ENCODE data around the gene FAM131A. TPM values are rescaled to one million over a fixed set of nuclear protein-coding genes. Genes with fewer than 3 reads are reported as not detected.

Gene FAM131A
- total and polyA plus RNA-seq, 2 donors (not counting 3 experiments of a cell fraction or from before 2014, with no cell fraction given), result 19.9 to 29.9 TPM

- no peak for FAIRE-seq
- Histone ChIP-seq H3K4me1 (ENCODE audit: control insufficient read depth, extremely low read depth, insufficient read depth, low read length) (no peaks in the 10 kb centered on the region), H2AFZ (ENCODE audit: low read depth, low read length) (no peak overlapping the region), H3K79me2 (ENCODE audit: control insufficient read depth, insufficient read depth, low read length) (no peaks in the 10 kb centered on the region), H3K9me1 (replicated peaks; ENCODE audit: control insufficient read depth, extremely low read depth, insufficient read depth, low read length) (no peaks in the 10 kb centered on the region), H3K4me3 (replicated peaks in 1 of 3; ENCODE audit: insufficient read depth in 1 of 3, low read depth in 1 of 3, low read length in 3 of 3) (no peak overlapping the region), H3K27me3 (ENCODE audit: control insufficient read depth in 2 of 2, insufficient read depth in 2 of 2, low read length in 2 of 2) (no peaks in the 10 kb centered on the region), H3K36me3 (ENCODE audit: control insufficient read depth in 2 of 2, extremely low read depth in 1 of 2, insufficient read depth in 2 of 2, low read length in 2 of 2) (peaks cover 0 to 3% of the 10 kb centered on the region in 2 experiments), H3K27ac (ENCODE audit: insufficient read depth, low read depth, low read length) (no peak overlapping the region), H3K9ac (replicated peaks; ENCODE audit: extremely low read depth, insufficient read depth, low read length) (no peak overlapping the region), H3K9me3 (replicated peaks; ENCODE audit: control insufficient read depth, insufficient read depth, low read length) (no peaks in the 10 kb centered on the region), H4K20me1 (replicated peaks; ENCODE audit: control insufficient read depth, extremely low read depth, insufficient read depth, low read length) (no peaks in the 10 kb centered on the region), H3K4me2 (ENCODE audit: insufficient read depth, low read length) (no peak overlapping the region)
- no peak for DNase-seq (ENCODE audit: low read depth, low spot score)
- BruUV-seq (replicated peaks), result no TSS peak
- intact Hi-C loops (cut with micrococcal nuclease) (no loop called here), dilution Hi-C loops (cut with MboI; ENCODE audit: extremely low pct_ligation_motif_present, low sequenced_read_pairs) (no loop called here)
- no peak for TF ChIP-seq JUN (IDR thresholded peaks at IDR 0.05; ENCODE audit: borderline replicate concordance, insufficient read depth, insufficient read length, low read depth)
- POLR2A ChIA-PET, result no interaction called here
- CTCF ChIA-PET, result interaction anchor here (0.9 to 2.6 kb wide), 7 partner anchors 7 to 113 kb away, joined by 3 to 11 read pairs (median 4); no protein-coding TSS in a partner anchor
These were observed 18.1 kb downstream of the FAM131A start for GRCh38 chr3:184355261-184356040.

DNA sequence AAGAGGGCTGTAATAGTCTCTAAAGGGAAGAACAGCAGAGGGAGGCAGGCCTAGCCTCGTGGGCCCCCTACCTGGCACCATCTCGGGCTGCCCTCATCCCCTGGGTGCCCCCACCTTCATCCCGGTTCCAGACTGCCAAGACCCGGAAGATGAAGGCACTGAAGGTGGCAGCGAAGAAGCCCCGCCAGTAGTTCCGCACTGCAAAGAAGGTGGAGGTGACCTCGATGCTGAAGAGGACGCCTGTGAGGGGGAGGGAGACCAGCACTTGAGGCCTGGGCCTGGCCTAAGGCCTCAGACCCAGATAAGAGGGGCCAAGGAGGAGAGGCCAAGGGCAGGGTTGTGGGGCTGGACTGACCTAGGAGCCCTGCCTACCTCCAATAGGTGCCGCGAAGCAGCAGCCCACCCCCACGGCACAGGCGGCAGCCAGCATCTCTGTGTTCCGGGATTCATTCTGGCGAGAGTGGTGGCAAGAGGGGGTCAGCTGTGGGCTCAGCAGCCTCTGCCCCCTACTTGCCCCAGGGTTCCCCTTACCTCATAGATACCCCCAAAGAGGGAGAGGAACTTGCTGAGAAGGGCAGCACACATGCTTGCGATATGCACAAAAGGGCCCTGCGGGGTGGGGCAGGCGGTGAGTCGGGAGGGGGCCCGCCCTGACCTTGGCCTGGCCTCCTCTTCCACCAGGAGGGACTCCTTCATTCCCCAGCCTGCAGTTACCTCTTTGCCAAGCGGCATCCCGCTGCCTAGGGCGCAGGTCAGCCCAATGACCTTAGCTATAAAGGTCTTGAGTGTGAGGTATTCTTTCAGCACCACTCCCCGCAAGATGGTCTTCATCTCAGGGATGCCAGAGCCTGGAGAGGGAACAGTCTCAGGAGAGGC lies 20.1 kb downstream of the FAM131A start:
- ChIA-PET POLR2A (no interaction called here), CTCF (interaction anchor here (0.6 to 1.4 kb wide), 3 partner anchors 12 to 14 kb away, joined by 3 to 5 read pairs (median 3); no protein-coding TSS in a partner anchor)
- no peak overlapping the region for H3K27ac ChIP-seq (ENCODE audit: insufficient read depth, low read depth, low read length)
- no peak overlapping the region for H3K9ac ChIP-seq (replicated peaks; ENCODE audit: extremely low read depth, insufficient read depth, low read length)
- dilution Hi-C loops (cut with MboI; ENCODE audit: extremely low pct_ligation_motif_present, low sequenced_read_pairs) (no loop called here), intact Hi-C loops (cut with micrococcal nuclease) (no loop called here)
- H3K36me3 ChIP-seq (ENCODE audit: control insufficient read depth in 2 of 2, extremely low read depth in 1 of 2, insufficient read depth in 2 of 2, low read length in 2 of 2), result no peaks in the 10 kb centered on the region
- H3K4me3 ChIP-seq (replicated peaks in 1 of 3; ENCODE audit: insufficient read depth in 1 of 3, low read depth in 1 of 3, low read length in 3 of 3), result no peak overlapping the region
- no peaks in the 10 kb centered on the region for H3K27me3 ChIP-seq (ENCODE audit: control insufficient read depth in 2 of 2, insufficient read depth in 2 of 2, low read length in 2 of 2)
- no peak for DNase-seq (ENCODE audit: low read depth, low spot score)
- FAIRE-seq, result no peak
- H2AFZ ChIP-seq (ENCODE audit: low read depth, low read length), result no peak overlapping the region
- H3K79me2 ChIP-seq (ENCODE audit: control insufficient read depth, insufficient read depth, low read length), result no peaks in the 10 kb centered on the region
- H3K9me3 ChIP-seq (replicated peaks; ENCODE audit: control insufficient read depth, insufficient read depth, low read length), result no peaks in the 10 kb centered on the region
- peaks cover 5% of the 10 kb centered on the region for H3K4me1 ChIP-seq (ENCODE audit: control insufficient read depth, extremely low read depth, insufficient read depth, low read length)
- H3K4me2 ChIP-seq (ENCODE audit: insufficient read depth, low read length), result no peak overlapping the region
- H3K9me1 ChIP-seq (replicated peaks; ENCODE audit: control insufficient read depth, extremely low read depth, insufficient read depth, low read length), result no peaks in the 10 kb centered on the region
- no peak for TF ChIP-seq POLR2A (IDR thresholded peaks at IDR 0.05; ENCODE audit: low read depth, low read length)
- TF ChIP-seq, protein P1, sequence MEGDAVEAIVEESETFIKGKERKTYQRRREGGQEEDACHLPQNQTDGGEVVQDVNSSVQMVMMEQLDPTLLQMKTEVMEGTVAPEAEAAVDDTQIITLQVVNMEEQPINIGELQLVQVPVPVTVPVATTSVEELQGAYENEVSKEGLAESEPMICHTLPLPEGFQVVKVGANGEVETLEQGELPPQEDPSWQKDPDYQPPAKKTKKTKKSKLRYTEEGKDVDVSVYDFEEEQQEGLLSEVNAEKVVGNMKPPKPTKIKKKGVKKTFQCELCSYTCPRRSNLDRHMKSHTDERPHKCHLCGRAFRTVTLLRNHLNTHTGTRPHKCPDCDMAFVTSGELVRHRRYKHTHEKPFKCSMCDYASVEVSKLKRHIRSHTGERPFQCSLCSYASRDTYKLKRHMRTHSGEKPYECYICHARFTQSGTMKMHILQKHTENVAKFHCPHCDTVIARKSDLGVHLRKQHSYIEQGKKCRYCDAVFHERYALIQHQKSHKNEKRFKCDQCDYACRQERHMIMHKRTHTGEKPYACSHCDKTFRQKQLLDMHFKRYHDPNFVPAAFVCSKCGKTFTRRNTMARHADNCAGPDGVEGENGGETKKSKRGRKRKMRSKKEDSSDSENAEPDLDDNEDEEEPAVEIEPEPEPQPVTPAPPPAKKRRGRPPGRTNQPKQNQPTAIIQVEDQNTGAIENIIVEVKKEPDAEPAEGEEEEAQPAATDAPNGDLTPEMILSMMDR (IDR thresholded peaks at IDR 0.05; ENCODE audit: extremely low read depth in 1 of 2, insufficient read depth in 1 of 2, low read depth in 1 of 2, low read length in 2 of 2), result no peak
- no peak for TF ChIP-seq FOS (IDR thresholded peaks at IDR 0.05; ENCODE audit: borderline replicate concordance, insufficient read depth, low read length)
- no peak for TF ChIP-seq POLR2AphosphoS5 (IDR thresholded peaks at IDR 0.05; ENCODE audit: insufficient read depth, low read depth, low read length)
- no peak for TF ChIP-seq MYC (IDR thresholded peaks at IDR 0.05; ENCODE audit: low read depth, low read length)
- TF ChIP-seq EZH2 (IDR thresholded peaks at IDR 0.05; ENCODE audit: borderline replicate concordance, low read depth, low read length, severe bottlenecking), result no peak
- no peak for TF ChIP-seq GATA2 (IDR thresholded peaks at IDR 0.05; ENCODE audit: insufficient read depth, insufficient read length, low read depth, low read length)
- no peak for TF ChIP-seq JUN (IDR thresholded peaks at IDR 0.05; ENCODE audit: borderline replicate concordance, insufficient read depth, insufficient read length, low read depth)
- no peak for TF ChIP-seq MAX (IDR thresholded peaks at IDR 0.05; ENCODE audit: insufficient read depth, insufficient read length)
- no peaks in the 10 kb centered on the region for H4K20me1 ChIP-seq (replicated peaks; ENCODE audit: control insufficient read depth, extremely low read depth, insufficient read depth, low read length)
- BruUV-seq (replicated peaks), result no TSS peak

Data from endothelial cell of umbilical vein (primary cell).